GM18502 (cell line): ENCODE data around the gene PLA2G2C.

ENCODE experiments used
- ATAC-seq: cut with Tn5 transposase; IDR thresholded peaks from one replicate; pipeline ENCODE4 v1.9.1; 2021; ENCODE audit warnings: mild to moderate bottlenecking; ENCODE audit not compliant: unreplicated experiment, poor library complexity

Gene PLA2G2C

GRCh38 chr1:20164694-20165202 is 21.6 kb downstream of the PLA2G2C start:
- no peak for ATAC-seq

GRCh38 chr1:20160034-20160433 is 26.3 kb downstream of the PLA2G2C start:
- no peak for ATAC-seq

GRCh38 chr1:20158358-20159070 is 27.8 kb downstream of the PLA2G2C start:
- no peak for ATAC-seq

DNA sequence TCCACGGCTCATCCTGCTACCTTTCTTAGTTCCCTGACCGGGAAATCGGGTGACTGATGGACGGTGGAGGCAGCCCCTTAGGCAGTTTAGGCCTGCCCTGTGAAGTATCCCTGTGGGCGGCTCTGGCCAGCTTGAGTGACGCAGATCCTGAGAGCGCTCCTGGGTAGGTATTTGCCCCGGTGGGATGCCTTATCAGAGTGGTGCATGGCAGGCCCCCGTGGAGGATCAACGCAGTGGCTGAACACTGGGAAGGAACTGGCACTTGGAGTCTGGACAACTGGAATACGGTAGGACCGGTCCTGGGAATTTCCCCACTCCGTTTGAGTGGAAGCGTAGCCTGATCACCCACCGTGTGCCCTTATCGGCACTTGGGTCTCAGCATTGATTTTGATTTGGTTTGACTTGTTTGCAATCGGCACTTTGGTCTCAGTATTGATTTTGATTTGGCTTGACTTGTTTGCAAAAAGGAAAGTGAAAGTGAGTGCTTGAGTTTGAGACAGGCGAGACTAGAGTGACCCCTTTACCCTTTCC is 32.0 kb downstream of the PLA2G2C start:
- no peak for ATAC-seq

- ATAC-seq = no peak
Observed at GRCh38 chr1:20153000-20153418, 33.3 kb downstream of the PLA2G2C start.

GRCh38 chr1:20152599-20152930 is 33.8 kb downstream of the PLA2G2C start:
- no peak for ATAC-seq

DNA sequence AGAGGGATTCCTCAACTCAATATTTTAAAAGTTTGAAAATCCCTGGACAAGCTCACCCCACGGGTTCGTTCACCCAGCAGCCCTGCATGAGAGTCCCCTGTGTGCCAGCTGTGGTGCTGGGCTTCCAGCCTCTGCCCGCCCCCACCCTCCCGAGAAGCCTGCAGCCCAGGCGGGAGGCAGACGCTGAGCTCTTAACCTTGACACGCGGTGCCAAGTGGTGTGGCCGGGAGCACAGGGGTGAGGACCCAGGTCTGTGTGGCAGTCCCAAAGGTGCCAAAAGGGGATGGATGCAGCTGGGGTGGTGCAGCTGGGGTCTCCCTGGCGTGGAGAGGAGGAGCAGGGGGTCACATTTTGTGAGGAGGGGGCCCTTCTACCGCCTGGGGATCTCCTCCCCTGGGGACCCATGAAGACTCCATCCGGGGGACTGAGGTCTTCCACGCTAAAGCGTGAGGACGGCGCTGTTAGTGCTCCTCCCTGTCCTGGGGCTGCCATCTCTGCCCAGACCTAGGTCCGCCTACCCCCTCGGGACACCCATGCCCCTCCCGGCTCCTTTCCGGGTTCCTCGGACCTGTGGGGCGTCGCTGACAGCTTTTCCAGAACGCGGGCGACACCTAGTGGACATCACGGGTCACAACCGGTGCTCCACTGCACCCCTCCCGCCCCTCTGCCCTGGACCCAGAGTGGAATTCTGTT is 34.3 kb downstream of the PLA2G2C start:
- no peak for ATAC-seq

- no peak for ATAC-seq
Observed at GRCh38 chr1:20150969-20151368, 35.3 kb downstream of the PLA2G2C start.

DNA sequence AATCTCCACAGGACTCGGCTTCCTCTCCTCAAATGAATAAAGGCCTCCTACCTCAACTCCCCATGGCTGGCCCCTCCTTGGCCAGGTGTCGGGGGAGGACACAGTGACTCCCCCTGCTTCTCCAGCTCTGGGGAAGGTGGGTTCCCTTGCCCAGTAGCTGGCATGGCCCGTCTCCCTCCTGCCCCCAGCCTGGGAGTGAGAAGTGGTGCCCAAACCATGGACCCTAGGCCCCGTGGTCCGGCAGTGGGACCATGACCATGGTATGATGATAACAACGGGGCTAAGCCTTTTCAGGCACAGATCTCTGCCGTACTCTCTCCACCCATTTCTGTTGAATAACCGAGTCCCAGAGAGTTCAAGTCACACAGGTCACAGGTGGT is 36.0 kb downstream of the PLA2G2C start:
- no peak for ATAC-seq

DNA sequence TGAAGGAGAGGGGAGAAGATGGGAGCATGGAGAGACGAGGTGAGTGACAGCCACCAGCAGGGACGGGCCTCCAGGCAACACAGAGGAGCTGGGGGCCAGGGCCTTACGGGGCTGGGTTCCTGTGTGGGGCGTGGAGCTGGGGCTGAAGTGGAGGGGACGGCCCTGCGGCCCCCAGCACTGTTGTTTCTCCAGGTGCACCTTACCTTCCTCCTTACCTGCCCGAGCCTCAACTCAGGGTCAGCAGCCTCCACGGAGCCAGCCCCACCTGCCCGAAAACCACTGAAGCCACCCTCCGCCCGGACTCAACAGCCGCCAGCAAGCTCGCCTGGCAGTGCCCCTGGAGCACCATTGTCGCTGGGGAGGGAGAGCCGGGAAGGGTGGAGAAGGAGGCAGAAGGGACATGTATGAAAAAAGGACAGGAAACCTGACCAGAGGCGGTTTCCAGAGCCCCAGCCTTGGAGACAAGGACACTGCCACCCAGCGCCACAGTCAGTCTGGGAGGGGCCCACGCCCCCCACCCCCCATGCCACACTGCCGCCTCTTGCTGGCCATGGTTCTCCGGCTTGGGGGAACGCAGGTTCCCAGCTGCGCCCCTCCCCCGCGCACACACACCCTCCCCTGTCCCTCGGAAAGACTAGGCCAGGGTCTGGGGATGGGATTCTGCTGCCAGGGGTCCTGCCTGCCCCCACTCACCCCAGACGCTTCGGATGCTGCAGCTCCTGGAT is 36.6 kb downstream of the PLA2G2C start:
- ATAC-seq = no peak

DNA sequence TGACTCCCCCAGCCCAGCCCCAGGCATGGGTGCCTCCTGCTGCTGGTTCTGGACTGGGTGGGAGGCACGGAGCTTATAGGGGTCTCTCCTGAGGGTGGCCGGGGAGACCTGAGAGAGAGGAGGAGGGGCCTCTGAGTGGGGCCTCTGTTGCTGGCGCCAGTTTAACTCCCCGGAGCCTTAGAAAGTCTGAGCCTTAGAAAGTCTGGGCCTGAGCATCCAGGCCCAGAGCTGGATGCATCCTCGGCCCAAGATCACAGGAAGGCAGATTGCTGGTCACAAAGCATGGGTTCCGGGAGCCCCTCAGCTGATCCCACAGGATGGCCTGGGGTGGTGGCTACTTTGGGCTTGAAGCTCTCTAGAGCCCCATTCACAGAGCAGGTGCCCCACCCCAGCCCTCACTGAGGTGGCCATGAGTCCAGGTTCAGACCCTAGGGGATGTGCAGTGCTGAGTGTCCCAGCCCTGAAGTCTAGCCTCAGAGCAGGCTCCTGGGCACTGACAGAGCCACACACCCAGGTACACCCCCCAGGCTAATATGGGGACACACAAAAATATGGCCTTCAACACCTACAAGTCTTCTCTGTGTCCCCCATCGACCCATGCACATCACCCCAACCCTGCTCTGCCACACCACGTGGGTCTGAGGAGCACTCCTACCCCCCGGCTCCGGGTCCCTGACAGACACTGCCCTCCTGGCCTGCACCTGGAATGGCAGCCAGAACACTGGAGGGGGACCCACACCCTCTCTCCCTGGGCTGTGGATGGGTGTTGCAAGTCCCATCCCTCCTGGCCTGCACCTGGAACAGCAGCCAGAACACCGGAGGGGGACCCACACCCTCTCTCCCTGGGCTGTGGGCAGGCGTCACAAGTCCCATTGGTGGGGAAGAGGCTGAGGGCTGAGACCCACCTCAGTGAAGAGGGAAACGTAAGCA is 37.5 kb downstream of the PLA2G2C start:
- ATAC-seq = no peak

DNA sequence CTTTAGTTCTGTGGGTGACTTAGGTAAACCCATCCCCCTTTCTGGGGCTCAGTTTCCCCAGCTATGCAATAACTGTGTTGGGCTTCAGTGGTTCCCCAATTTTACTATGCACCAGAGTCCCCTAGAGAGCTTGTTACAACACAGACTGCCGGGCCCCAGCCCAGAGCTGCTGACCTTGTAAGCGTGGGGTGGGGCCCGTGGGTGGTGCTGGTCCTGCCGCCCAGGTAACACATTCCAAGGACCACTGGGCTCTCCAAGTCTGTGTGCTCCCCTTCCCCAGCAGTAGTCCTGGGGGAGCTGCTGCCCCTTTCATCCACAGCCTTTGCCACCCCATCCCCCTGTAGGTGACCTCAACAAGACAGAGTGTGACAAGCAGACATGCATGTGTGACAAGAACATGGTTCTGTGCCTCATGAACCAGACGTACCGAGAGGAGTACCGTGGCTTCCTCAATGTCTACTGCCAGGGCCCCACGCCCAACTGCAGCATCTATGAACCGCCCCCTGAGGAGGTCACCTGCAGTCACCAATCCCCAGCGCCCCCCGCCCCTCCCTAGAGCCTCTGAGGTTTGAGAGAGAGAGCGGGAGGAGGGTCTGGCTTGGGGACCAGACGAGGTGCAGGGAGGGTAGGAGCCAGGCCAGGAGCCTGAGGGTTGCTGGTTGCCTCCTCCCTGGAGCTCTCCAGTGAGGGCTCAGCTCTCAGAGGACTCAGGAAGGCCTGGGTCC is 38.3 kb downstream of the PLA2G2C start:
- no peak for ATAC-seq

DNA sequence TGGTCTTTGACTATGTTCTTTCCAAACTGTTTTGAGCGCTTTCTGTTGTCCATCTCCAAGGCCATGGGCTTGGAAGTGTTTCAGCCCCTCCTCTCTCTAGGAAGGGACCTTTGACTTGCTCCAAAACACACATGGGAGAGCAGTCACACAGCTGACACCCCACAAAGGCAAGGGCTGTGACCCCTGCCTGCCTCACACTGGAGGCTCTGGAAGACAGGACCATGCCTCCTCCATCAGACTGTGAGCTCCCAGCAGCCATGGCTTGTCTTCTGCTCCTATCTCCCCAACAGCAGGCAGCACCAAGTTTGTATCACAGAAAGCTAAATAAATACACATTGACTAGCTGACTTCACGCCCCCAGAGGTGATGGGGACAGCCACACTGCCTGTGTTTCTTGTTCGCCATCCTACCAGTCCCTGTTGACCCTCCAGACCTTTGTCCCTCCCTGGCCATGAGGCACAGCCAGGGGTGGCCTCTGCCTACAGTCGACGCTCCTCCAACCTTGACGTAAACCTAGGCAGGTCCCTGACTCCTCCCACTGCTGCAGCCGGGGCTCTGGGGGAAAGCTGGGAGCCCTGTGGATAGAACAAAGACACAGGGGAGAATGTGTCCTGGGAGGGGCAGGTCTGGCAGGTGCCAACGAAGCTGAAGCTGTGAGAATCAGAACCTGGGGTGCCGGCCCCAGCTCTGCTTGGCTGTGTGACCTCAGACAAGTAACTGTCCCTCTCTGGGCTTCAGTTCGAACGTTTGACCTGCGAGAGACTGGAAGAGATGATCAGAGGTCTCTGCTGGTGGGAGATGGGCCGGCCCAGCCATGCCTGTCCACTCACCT is 42.4 kb downstream of the PLA2G2C start:
- no peak for ATAC-seq

DNA sequence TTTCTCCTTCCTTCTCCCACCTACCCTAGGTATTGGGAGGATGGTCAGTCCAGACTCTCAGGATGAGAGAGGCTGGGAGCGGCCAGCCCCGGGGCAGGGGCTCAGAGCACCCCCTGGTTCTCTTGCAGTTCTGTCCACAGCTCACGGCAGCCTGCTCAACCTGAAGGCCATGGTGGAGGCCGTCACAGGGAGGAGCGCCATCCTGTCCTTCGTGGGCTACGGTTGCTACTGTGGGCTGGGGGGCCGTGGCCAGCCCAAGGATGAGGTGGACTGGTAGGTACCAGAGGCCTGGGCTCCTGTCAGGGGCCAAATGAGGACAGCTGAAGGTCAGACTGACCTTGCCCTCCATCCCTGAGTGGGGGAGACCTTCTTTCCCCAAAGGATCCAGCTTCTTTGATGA is 43.0 kb downstream of the PLA2G2C start:
- no peak for ATAC-seq

- no peak for ATAC-seq
Observed at GRCh38 chr1:20142001-20142710, 44.2 kb downstream of the PLA2G2C start.

- no peak for ATAC-seq
Observed at GRCh38 chr1:20141466-20141865, 44.9 kb downstream of the PLA2G2C start.

DNA sequence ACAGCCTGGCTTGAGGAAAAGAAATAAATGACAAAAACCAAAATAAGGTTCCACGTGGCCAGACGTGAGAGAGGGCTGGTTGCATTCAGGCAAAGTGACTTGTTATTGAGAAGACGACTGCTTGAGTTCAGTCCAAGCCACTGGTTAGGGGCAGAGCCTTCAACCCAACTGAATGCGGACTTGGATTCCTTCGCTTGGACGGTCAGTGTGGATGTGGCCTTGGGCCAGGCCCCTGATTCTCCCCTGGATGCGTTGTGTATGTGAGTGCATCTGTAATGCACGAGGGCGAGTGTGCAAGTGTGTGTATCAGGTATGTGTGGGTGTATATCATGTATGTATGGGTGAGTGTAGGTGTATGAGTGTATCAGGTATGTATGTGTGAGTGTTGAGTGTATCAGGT is 45.3 kb downstream of the PLA2G2C start:
- ATAC-seq = no peak
